Glomerular endothelial cell (primary cell): ENCODE measurements around the gene ADPRS. TPM values are rescaled to one million over a fixed set of nuclear protein-coding genes. Genes with fewer than 3 reads are reported as not detected.

Experiments
- DNase-seq: peaks from one replicate; pipeline ENCODE4 v3.0.0-alpha.2; 2011; ENCODE audit warnings: low read depth, low spot score; ENCODE audit errors: extremely low read depth
- total RNA-seq: library from RNA; depleted of rRNA; stranded (reverse); fragments of >200 nt; gene quantifications from 2 replicates; pipeline ENCODE4 v1.2.3, GENCODE V29; 2015

ADPRS gene
- total RNA-seq, result 50.9 TPM in 2 replicates

DNA sequence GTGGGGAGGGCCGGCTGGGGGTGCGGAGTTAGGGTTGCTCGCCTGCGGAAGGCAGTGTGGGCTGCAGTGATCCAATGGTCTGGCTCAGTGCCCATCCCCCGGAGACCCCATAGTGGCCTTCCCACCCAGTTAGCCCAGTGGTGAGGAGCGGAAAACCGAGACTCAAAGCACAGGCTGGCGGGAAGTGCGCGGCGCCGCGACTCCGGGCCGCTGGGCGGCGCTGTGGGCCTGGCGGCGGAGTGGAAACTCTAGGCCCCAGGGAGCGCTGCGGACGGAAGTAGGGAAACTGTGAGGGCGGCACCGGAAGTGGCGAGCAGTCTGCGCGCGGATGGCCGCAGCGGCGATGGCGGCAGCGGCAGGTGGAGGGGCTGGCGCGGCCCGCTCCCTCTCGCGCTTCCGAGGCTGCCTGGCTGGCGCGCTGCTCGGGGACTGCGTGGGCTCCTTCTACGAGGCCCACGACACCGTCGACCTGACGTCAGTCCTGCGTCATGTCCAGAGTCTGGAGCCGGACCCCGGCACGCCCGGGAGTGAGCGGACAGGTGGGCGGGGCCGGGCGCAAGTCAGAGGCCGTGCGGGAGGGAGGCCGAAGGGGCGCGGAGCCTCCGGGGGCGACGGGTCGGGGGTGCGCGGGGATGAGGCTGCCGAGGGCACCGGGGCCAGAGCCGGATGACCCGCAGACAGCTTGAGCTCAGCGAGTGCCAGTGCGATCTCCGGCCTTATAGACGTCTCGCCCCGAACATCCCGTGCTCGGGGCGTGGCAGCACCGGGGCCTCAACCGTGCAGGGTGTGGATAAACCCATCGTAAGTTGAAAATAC is at the start of gene ADPRS:
ADPRS (plus strand) TSS at position 316 of the 816 bp plus-strand sequence; CDS start at position 329, 13 bp downstream.
- DNase-seq, result no peak

DNA sequence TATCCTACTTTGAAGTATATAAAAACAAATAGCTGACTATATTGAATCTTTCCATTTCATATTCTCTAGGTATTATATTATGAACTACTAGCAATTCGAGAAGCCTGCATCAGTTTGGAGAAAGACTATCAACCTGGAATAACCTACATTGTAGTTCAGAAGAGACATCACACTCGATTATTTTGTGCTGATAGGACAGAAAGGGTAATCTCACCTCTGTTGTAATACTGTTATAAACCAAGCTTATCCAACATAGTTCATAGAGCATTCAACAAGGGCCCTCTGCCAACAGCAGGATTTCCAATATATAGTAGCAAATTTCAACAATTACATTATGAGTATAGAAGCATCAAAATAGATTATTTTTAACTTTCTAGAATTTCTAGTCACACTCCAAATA is 48.5 kb upstream of the ADPRS start:
- no peak for DNase-seq

GRCh38 chr1:36051821-36052220 is 36.9 kb upstream of the ADPRS start:
- DNase-seq, result no peak

DNA sequence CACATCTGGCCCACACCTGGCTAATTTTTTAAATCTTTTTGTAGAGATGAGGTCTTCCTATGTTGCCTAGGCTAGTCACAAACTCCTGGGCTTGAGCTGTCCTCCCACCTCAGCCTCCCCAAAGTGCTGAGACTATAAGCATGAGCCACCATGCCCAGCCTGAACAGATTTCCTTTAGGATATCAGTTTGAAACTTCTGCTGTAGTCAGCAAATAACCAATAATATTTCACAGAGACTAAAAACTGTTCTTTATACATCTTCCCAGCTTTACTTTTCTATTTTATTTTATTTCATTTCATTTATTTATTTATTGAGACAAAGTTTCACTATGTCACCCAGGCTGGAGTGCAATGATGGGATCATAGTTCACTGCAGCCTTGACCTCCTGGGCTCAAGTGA is 34.7 kb upstream of the ADPRS start:
- DNase-seq, result no peak

DNA sequence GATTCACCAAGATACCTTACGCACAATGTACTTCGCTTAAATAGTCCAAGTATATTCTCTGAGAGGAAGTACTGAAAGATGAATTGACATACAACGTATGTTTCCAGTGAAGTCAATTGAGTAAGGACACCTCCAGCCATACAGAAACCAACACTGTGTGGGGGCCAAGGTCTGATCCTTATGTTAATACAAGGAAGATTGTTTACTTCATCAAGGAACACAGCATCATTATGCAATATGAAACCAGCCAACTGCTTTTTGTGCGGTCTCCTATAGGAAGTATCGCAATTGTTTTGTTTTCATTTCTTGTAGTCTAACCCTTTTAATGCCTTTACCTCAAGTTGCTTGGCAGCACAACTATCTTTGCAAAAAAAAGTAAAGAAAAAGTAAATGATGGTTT is 33.0 kb upstream of the ADPRS start:
- DNase-seq, result no peak

- DNase-seq, result no peak
Measured at GRCh38 chr1:36062315-36062714, 26.4 kb upstream of the ADPRS start.

DNA sequence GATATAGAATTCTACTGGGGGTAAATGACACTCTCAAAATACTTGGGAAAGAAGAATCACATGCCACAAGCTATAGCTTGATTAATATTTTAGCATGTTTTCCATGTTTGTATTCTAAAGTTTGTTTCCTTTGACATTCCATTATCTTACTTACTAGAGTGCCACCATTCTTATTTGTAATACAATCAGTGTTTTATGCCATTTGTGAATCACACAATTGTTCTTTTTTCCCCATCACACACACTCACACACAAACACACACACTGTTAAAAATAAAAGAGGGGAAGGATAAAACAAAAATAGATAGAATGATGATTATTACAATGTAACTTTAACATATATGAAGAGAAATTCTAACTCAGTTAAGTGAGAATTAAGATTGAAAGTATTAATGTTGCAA is 20.8 kb upstream of the ADPRS start:
- DNase-seq, result no peak

GRCh38 chr1:36068866-36069265 is 19.8 kb upstream of the ADPRS start:
- DNase-seq, result no peak

DNA sequence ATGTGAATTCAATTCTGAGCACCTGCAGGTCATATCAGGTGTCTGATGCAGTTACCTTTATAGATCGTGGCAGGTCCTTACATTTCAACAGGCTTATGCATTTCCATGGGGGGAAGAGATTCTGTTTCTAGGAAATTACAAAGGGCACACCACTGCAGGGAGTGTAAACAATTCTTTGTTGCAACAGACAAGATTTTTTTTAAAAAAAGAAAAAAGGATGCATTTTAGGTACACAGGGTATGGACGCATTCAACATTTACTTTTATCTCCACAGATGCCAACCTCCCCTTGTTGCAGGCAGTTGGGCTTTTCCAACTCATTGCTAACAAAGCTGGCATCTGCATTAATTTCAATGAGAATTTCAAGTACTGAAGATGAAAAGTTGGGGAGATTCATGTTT is 18.3 kb upstream of the ADPRS start:
- no peak for DNase-seq

- DNase-seq, result no peak
Measured at GRCh38 chr1:36076979-36077573, 11.6 kb upstream of the ADPRS start.

GRCh38 chr1:36080236-36080635 is 8.5 kb upstream of the ADPRS start:
- DNase-seq, result no peak

- no peak for DNase-seq
Measured at GRCh38 chr1:36080801-36081200, 7.9 kb upstream of the ADPRS start.

GRCh38 chr1:36081926-36082485 is 6.7 kb upstream of the ADPRS start:
- no peak for DNase-seq

DNA sequence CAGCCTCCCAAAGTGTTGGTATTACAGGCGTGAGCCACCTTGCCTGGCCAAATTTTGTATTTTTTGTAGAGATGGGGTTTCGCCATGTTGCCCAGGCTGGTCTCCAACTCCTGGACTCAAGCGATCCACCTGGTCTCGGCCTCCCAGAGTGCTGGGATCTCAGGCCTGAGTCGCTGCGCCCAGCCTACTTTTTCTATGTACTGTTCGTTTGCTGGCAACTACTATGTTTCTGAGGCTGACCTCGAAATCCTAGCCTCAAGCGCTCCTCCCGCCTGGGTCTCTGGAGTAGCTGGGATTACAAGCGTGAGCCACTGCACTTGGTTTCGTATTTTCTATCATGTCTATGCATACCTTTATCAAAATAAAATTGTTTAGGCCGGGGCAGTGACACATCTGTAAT is 5.5 kb upstream of the ADPRS start:
- DNase-seq, result no peak

DNA sequence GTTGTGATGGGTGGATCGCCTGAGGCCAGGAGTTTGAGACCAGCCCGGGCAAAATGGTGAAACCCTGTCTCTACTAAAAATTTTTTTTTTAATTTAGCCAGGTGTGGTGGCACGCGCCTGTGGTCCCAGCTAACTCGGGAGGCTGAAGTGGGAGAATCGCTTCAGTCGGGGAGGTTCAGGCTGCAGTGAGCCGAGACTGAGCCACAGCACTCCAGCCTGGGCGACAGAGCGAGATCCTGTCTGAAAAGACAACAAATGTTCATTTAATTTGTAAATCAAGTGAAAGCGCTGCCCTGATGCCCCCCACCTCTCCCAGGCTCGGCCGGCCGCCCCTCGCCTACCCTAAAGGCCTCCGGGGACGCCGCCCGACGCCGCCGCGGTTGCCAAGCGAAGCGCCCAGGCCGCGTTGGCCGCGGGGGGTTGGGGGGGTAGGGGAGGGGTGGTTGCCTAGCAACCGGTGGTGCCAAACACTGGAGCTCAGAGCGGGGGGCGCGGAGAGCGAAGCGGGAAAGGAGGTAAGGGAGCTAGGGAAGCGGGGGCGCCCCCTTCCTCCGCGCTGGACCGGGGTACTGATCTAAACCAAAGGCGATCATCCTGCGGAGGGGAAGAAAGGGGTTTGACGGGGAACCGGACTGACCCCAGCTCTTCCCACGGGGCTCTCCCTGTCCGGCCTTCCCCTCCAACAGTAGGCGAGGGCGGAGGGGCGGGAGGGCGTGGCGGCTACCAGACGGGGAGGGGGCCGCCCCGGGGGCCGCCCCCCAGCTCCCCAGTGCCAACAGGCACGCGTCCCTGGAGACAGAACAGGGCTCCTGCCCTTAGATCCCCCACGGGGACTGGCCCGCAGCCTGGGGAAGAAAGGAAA is 4.8 kb upstream of the ADPRS start, which contains the start of gene TEKT2:
TEKT2 (plus strand) TSS at position 460 of the 862 bp plus-strand sequence. CDS start 828 bp downstream, outside the sequence.
- no peak for DNase-seq

GRCh38 chr1:36084497-36085115 is 4.1 kb upstream of the ADPRS start:
- DNase-seq, result no peak

DNA sequence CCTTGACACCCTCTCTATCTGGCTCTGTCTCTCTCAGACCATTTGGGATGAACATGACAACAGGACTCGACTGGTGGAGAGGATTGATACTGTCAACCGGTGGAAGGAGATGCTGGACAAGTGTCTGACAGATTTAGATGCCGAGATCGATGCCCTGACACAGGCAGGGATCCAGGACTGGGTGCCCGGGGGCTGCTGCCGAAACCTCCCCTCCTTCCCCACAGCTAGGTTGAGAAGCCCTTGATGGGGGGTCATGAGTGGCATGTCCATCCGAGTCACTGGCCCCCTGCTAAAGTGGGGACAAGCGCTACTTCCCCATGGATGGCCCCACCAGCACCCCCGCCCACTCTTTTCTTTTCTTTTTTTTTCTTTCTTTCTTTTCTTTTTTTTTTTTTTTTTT is 3.6 kb upstream of the ADPRS start:
- no peak for DNase-seq

DNA sequence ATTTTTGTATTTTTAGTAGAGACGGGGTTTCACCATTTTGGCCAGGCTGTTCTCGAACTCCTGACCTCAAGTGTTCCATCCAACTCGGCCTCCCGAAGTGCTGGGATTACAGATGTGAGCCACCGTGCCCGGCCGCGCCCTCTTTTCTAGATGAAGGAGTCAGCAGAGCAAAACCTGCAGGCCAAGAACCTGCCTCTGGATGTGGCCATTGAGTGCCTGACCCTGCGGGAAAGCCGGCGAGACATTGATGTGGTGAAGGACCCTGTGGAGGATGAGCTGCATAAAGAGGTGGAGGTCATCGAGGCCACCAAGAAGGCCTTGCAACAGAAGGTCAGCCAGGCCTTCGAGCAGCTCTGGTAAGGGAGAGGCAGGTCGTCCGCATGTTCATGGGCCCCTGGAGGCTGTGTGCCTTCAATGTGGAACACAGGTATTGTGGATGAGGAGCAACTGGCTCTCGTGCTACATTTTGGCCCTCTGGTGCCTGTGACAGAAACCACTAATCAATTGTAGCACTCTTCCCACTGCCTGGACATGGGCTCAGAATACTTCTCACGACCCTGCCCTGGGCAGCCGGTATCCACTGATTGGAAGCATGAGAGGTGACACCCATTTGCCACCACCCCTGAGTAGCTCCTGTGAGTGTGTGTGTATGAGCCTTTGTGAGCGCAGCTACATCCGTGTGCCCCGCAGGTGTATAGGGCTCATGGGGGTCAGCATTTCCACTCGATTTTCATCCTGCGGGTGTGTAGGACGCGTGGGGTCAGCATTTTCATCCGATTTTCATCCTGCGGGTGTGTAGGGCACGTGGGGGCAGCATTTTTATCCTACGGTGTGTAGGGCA is 2.8 kb upstream of the ADPRS start:
- no peak for DNase-seq

GRCh38 chr1:36086529-36087232 is 2.0 kb upstream of the ADPRS start:
- no peak for DNase-seq
